DOHH2 (cell line): ENCODE results near the gene TEX2.

ENCODE experiments used
- CTCF ChIP-seq: fragments of 200-600 bp; sonication (generic); IDR thresholded peaks from one replicate; pipeline ENCODE4 v1.5.1; 2014; ENCODE audit warnings: antibody characterized with exemption, mild to moderate bottlenecking, low read depth, low read length; ENCODE audit not compliant: poor library complexity, severe bottlenecking
- EZH2phosphoT487 ChIP-seq: fragments of 200-600 bp; sonication (generic); IDR thresholded peaks from 2 replicates; pipeline ENCODE4 v1.6.1; 2017; ENCODE audit warnings: borderline replicate concordance, mild to moderate bottlenecking, antibody characterized with exemption, low read length, moderate library complexity, mixed read lengths

- TF ChIP-seq CTCF: no peak
- no peak for TF ChIP-seq EZH2phosphoT487
These were observed 72.6 kb downstream of the TEX2 start for GRCh38 chr17:64190472-64190871.
